LNCAP (cell line): ENCODE results near the gene MACROD2.

Experiments used
- TF ChIP-seq, protein P1 (sequence below): fragments of 450-650 bp; IDR thresholded peaks from 2 replicates; pipeline ENCODE4 v1.5.1; 2017; ENCODE audit warnings: mild to moderate bottlenecking

The MACROD2 gene

DNA sequence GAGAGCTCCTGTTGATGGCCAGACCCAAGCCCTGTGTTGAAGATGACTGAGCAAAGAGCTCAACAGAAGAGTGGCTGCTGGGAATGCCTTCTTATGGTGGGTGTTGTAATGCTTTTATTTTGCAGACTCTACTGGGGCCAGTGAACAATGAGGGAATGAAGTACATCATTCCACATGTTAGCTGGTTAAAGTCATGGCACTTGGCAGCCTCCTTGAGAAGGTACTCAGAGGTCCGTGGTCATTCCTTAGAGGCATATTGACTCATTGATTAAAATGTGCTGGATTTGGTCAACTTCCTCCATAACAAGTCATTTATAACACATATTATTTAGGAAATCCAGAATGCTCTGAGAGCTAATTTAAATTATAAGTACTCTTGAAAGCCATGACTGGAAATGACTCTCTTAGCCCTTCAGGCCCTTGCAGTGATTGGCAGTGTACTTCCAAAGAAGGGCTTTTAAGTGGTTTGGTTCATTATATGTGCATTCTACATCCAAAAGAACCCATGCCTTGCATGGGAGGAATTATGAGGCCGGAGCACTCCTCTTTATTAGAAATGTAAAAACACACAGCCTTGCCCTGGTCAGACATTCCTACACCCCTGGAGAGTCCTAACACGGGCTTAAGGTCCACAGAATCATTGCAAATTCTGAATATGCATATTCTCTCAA, 1601.0 kb downstream of the MACROD2 start:
- TF ChIP-seq, protein P1, sequence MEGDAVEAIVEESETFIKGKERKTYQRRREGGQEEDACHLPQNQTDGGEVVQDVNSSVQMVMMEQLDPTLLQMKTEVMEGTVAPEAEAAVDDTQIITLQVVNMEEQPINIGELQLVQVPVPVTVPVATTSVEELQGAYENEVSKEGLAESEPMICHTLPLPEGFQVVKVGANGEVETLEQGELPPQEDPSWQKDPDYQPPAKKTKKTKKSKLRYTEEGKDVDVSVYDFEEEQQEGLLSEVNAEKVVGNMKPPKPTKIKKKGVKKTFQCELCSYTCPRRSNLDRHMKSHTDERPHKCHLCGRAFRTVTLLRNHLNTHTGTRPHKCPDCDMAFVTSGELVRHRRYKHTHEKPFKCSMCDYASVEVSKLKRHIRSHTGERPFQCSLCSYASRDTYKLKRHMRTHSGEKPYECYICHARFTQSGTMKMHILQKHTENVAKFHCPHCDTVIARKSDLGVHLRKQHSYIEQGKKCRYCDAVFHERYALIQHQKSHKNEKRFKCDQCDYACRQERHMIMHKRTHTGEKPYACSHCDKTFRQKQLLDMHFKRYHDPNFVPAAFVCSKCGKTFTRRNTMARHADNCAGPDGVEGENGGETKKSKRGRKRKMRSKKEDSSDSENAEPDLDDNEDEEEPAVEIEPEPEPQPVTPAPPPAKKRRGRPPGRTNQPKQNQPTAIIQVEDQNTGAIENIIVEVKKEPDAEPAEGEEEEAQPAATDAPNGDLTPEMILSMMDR: no peak

DNA sequence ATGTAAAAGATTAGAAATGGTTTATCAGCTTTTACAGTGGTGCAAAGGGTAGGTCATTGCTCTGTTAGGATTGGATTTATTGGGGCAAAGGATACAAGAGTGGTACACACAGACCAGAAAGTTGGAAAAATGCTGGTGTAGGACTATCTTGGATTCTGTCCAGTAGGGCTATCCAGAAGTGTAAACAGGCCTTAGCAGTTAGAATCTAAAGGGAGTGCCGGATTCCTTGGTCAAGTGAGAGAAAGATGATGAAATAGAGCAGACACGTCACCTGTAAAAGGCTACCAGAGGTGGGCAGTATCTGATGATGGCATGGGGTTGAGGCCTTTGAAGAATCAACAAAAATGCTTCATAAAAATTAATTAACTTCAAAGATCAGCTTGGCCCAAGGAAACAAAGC, 1602.0 kb downstream of the MACROD2 start:
- TF ChIP-seq, protein P1: no peak

DNA sequence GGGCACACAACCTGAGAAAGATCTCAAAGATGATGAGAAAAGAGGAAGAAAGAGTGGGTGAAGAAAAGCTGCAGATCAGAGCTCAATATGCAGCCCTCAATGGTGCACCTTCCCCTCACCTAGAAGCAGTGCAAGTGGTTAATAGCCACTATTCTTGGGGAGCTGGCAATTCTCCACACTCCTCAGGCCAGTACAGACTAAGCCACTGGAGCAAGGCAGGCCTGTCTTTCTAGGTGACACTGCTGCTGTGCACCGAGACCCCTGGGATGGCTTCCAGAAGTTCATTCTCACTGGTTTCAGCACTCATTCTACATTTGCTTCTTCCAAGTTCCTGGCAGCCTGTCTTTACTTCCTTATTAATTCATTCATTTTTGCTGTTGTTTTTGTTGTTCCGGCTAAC, 1604.6 kb downstream of the MACROD2 start:
- TF ChIP-seq, protein P1: no peak

DNA sequence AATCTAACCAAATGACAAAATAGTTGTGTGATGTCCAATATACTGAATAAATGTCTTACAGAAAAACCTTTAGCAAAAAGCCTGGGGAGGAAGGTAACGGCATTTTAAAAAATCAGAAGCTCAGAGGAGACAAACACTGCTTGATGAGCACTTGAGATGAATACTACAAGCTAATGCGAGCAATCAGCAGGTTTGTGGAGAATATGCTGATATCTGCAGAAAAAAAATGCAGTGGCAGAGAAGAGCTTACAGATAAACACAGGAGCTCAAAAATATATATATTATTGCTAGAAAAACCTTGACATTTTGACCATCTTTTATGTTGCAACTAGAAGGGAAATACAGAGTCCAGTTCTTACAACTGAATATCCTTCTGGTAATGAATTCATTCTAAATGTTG, 1605.2 kb downstream of the MACROD2 start:
- TF ChIP-seq, protein P1: no peak

DNA sequence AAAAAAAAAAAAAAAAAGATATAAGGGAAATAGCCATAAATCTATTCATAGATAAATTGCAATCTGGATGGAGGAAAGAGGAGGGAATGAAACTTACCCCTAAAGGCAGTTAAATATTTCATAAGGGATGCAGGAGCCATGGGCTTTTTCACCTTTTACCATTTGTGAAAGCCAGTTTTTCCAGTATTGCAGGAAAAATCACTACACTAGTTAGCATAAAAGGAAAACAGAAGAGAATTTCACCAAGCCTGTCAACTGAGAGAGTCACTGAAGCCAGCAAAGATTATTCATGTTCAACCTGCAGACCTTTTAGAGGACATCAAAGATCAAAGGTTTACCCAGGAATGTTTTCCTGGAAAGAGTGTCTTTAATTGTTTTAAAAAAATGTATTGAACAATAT, 1608.2 kb downstream of the MACROD2 start:
- TF ChIP-seq, protein P1: no peak

DNA sequence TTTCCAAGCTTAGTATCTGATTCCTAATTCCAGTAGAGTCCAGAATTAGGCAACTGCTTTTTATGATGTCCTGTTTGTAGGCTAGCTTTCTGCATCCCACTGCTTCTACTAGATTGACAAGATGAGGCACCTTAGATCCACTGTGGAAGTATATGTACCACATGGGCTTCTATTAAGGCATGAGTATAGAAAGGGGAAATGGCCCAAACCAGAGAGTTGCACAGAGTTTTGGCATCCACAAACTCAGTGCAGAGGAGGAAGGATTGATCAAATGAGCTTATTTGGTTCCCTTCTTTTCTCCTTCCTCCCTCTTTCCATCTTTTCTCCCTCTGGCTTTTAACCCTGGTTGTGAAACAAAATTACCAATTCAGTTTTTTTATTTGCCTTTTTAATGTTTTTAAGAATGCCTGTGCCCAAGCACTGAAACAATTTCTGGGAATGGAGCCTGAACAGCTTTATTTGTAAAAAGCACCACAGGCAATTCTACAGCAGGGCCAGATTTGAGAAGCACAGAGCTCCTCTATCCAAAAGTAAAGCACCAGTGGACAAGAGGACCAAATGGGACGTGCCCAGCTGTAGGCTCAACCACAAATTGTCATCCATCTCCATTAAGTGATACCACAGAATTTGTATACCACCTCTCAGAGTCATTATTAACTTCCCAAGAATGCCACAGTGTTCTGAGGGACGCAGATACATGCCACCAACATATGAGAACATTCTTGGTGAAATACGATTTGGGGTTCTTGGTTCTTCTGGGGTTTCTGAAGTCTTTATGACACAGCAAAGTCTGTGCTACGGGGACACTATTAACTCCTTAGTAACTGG, 1608.9 kb downstream of the MACROD2 start:
- TF ChIP-seq, protein P1: no peak

DNA sequence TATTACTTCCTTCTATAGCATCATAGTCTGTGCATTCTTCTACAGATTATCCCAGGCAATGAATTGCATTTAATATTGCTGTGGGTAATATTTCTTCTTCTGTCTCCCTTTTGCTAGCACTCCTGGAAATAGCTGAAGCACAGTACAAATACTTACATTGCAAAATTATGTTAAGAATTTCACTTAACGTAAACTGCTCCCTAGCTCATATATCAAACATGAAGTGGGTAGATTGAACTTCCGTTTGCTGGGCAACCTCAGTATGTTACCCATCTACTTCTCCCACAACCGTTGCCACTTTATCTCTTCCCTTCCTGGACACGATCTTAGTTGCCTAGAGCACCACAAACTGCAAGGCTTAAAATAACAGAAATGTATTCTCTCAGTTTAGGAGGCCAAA, 1614.6 kb downstream of the MACROD2 start:
- TF ChIP-seq, protein P1: no peak
